ENCODE results near the gene PPM1H. TPM values are rescaled to one million over a fixed set of nuclear protein-coding genes. Genes with fewer than 3 reads are reported as not detected.

The PPM1H gene
- total and polyA plus RNA-seq, 10 of the 15 experiments (the other 5 are each of a cell fraction or from before 2014, with no cell fraction given), result 0.11 to 0.83 (median 0.49) TPM

DNA sequence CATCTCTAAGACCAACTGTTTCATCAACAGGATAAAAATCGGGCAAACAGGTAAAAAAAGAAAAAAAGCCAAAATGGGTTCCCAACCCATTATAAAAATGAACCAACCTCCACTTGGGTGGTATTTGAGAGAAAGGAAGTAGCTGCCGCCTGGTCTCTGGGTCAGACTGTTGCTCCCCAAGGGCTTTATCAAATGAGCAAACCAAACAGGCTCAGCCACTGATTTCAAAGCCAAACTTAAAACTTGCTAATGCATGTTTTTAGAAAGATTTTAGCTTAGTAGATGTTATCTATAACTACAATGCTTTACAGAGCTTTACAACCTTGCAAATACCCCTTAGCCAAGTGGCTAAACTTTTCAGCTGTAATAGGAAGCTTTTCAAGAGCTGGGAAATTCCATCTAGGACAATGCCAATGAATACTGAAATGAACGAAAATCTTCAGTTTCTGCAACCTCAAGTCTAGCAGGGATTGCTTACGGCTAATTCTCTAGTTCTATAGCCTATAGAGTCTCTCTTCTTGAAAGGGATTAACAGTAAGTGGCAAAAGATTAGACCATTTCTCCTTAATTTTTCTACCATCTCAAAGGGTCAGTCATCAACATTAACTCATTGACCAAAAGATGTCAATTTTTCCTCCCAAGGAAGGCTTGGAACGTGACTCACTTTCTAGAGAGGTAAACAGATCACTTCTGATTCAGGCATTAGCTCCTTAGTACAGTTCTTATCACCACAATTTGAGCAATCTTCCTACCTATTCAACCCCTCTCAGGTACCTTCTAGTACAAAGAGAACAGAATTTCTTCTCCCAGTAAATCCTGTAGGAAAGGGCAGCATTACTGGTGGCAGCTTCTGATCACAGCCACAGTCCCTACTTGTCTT, 4.2 kb downstream of the PPM1H start (continued):
- TF ChIP-seq, protein P1, sequence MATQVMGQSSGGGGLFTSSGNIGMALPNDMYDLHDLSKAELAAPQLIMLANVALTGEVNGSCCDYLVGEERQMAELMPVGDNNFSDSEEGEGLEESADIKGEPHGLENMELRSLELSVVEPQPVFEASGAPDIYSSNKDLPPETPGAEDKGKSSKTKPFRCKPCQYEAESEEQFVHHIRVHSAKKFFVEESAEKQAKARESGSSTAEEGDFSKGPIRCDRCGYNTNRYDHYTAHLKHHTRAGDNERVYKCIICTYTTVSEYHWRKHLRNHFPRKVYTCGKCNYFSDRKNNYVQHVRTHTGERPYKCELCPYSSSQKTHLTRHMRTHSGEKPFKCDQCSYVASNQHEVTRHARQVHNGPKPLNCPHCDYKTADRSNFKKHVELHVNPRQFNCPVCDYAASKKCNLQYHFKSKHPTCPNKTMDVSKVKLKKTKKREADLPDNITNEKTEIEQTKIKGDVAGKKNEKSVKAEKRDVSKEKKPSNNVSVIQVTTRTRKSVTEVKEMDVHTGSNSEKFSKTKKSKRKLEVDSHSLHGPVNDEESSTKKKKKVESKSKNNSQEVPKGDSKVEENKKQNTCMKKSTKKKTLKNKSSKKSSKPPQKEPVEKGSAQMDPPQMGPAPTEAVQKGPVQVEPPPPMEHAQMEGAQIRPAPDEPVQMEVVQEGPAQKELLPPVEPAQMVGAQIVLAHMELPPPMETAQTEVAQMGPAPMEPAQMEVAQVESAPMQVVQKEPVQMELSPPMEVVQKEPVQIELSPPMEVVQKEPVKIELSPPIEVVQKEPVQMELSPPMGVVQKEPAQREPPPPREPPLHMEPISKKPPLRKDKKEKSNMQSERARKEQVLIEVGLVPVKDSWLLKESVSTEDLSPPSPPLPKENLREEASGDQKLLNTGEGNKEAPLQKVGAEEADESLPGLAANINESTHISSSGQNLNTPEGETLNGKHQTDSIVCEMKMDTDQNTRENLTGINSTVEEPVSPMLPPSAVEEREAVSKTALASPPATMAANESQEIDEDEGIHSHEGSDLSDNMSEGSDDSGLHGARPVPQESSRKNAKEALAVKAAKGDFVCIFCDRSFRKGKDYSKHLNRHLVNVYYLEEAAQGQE (IDR thresholded peaks at IDR 0.05; ENCODE audit: low read depth, low read length), result no peak
- TF ChIP-seq KLF5 (IDR thresholded peaks at IDR 0.05; ENCODE audit: partially characterized antibody) (no peak), NFYA (IDR thresholded peaks at IDR 0.05; ENCODE audit: borderline replicate concordance, low read depth, low read length) (no peak), ZZZ3 (IDR thresholded peaks at IDR 0.05; ENCODE audit: control insufficient read depth, insufficient read length, low read depth) (no peak), ESRRA (IDR thresholded peaks at IDR 0.05; ENCODE audit: low read length) (no peak), ZSCAN29 (IDR thresholded peaks at IDR 0.05) (no peak)
- TF ChIP-seq, protein P2, sequence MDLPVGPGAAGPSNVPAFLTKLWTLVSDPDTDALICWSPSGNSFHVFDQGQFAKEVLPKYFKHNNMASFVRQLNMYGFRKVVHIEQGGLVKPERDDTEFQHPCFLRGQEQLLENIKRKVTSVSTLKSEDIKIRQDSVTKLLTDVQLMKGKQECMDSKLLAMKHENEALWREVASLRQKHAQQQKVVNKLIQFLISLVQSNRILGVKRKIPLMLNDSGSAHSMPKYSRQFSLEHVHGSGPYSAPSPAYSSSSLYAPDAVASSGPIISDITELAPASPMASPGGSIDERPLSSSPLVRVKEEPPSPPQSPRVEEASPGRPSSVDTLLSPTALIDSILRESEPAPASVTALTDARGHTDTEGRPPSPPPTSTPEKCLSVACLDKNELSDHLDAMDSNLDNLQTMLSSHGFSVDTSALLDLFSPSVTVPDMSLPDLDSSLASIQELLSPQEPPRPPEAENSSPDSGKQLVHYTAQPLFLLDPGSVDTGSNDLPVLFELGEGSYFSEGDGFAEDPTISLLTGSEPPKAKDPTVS (IDR thresholded peaks at IDR 0.05; ENCODE audit: low read depth, low read length), result no peak
- TF ChIP-seq, protein P3, sequence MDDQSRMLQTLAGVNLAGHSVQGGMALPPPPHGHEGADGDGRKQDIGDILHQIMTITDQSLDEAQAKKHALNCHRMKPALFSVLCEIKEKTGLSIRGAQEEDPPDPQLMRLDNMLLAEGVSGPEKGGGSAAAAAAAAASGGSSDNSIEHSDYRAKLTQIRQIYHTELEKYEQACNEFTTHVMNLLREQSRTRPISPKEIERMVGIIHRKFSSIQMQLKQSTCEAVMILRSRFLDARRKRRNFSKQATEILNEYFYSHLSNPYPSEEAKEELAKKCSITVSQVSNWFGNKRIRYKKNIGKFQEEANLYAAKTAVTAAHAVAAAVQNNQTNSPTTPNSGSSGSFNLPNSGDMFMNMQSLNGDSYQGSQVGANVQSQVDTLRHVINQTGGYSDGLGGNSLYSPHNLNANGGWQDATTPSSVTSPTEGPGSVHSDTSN (IDR thresholded peaks at IDR 0.05; ENCODE audit: insufficient replicate concordance, low read depth, low read length), result no peak
- TF ChIP-seq, protein P4, sequence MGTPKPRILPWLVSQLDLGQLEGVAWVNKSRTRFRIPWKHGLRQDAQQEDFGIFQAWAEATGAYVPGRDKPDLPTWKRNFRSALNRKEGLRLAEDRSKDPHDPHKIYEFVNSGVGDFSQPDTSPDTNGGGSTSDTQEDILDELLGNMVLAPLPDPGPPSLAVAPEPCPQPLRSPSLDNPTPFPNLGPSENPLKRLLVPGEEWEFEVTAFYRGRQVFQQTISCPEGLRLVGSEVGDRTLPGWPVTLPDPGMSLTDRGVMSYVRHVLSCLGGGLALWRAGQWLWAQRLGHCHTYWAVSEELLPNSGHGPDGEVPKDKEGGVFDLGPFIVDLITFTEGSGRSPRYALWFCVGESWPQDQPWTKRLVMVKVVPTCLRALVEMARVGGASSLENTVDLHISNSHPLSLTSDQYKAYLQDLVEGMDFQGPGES (IDR thresholded peaks at IDR 0.05), result no peak

All from GM12878 (cell line).